ENCODE data around the gene RAVER2.

The RAVER2 gene

GRCh38 chr1:64864018-64864940 lies 119.4 kb downstream of the RAVER2 start:
- no peaks in the 10 kb centered on the region for H3K27me3 ChIP-seq (ENCODE audit: insufficient read depth, poor library complexity, severe bottlenecking)
- TF ChIP-seq, protein P1, sequence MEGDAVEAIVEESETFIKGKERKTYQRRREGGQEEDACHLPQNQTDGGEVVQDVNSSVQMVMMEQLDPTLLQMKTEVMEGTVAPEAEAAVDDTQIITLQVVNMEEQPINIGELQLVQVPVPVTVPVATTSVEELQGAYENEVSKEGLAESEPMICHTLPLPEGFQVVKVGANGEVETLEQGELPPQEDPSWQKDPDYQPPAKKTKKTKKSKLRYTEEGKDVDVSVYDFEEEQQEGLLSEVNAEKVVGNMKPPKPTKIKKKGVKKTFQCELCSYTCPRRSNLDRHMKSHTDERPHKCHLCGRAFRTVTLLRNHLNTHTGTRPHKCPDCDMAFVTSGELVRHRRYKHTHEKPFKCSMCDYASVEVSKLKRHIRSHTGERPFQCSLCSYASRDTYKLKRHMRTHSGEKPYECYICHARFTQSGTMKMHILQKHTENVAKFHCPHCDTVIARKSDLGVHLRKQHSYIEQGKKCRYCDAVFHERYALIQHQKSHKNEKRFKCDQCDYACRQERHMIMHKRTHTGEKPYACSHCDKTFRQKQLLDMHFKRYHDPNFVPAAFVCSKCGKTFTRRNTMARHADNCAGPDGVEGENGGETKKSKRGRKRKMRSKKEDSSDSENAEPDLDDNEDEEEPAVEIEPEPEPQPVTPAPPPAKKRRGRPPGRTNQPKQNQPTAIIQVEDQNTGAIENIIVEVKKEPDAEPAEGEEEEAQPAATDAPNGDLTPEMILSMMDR (IDR thresholded peaks at IDR 0.05; ENCODE audit: insufficient read depth, low read length) = no peak
- TF ChIP-seq SPI1 (IDR thresholded peaks at IDR 0.05; ENCODE audit: borderline replicate concordance, low read depth) (peak; percentile 100), REST (IDR thresholded peaks at IDR 0.05; ENCODE audit: insufficient replicate concordance, low read depth) (no peak), GABPA (IDR thresholded peaks at IDR 0.05; ENCODE audit: low read depth) (no peak; the same call in 1 of the 2 replicates), POLR2AphosphoS5 (IDR thresholded peaks at IDR 0.05; ENCODE audit: low read depth) (peak; percentile 80)
- peak; percentile 94 for DNase-seq (ENCODE audit: low read depth in 1 of 2, low spot score in 1 of 2)
- no peak overlapping the region for H3K4me3 ChIP-seq (replicated peaks; ENCODE audit: insufficient read depth, low read length)
- H3K27ac ChIP-seq (replicated peaks) = peak overlapping the region; percentile 55

GRCh38 chr1:64865105-64865757 lies 120.4 kb downstream of the RAVER2 start:
- TF ChIP-seq POLR2AphosphoS5 (IDR thresholded peaks at IDR 0.05; ENCODE audit: low read depth) (no peak), REST (IDR thresholded peaks at IDR 0.05; ENCODE audit: insufficient replicate concordance, low read depth) (no peak), SPI1 (IDR thresholded peaks at IDR 0.05; ENCODE audit: borderline replicate concordance, low read depth) (no peak), GABPA (IDR thresholded peaks at IDR 0.05; ENCODE audit: low read depth) (no peak)
- TF ChIP-seq, protein P1 (IDR thresholded peaks at IDR 0.05; ENCODE audit: insufficient read depth, low read length) = no peak
- no peak for DNase-seq (ENCODE audit: low read depth in 1 of 2, low spot score in 1 of 2)
- no peak overlapping the region for H3K4me3 ChIP-seq (replicated peaks; ENCODE audit: insufficient read depth, low read length)
- H3K27me3 ChIP-seq (ENCODE audit: insufficient read depth, poor library complexity, severe bottlenecking) = no peaks in the 10 kb centered on the region
- no peak overlapping the region; the same call in 1 of the 2 replicates for H3K27ac ChIP-seq (replicated peaks)

DNA sequence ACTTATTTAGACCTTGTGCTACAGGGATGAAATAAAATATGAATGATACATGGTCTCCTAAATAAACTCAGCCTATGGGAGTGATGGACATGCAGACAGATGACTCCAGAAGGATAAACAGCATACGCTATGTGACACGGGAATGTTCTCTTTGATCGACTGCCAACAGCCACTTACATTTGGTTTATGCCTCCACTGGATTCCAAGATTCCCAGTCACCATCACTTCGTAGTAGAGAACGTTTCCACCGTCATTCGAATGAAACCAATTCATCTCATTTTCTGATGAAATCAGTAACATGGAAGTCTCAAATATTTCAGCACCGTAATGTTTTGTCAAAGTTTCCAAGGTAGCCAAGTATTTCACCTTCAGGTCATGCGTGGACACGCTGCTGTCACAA lies 121.8 kb downstream of the RAVER2 start:
- no peak for DNase-seq (ENCODE audit: low read depth in 1 of 2, low spot score in 1 of 2)
- TF ChIP-seq REST (IDR thresholded peaks at IDR 0.05; ENCODE audit: insufficient replicate concordance, low read depth) = no peak
- TF ChIP-seq SPI1 (IDR thresholded peaks at IDR 0.05; ENCODE audit: borderline replicate concordance, low read depth) = no peak
- Histone ChIP-seq H3K27ac (replicated peaks) (no peak overlapping the region), H3K27me3 (ENCODE audit: insufficient read depth, poor library complexity, severe bottlenecking) (no peaks in the 10 kb centered on the region), H3K4me3 (replicated peaks; ENCODE audit: insufficient read depth, low read length) (no peak overlapping the region)

Measured in HL-60 (cell line).